Measurements from ENCODE around the gene STXBP5L. TPM values are rescaled to one million over a fixed set of nuclear protein-coding genes. Genes with fewer than 3 reads are reported as not detected.
"Not testable (repeated sequence)": the region's sequence is repeated elsewhere in the genome, so short reads cannot be mapped to it uniquely, and the experiment has no call there.

STXBP5L gene
- total RNA-seq, 2 donors from 2014 or later, result under 0.01 to 0.78 TPM

DNA sequence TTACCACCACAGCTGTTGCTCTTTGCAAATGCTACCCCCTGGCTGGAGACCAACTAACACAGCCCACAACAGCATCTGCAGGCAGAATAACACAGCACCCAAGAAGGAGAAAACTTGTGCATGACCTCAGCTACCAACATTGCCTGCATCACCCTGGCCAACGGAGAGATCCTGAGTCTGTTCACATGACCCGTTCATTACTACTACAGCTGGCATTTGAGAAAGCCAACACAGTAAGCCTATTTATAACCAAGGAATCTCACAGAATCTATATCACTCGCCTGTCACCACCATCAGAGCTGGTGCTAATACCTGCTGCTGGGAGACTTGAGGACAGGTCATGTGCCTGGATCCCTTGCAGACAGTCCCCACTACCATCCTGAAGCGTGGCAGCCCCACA is 422.6 kb downstream of the STXBP5L start:
- Histone ChIP-seq H3K4me1 (no peaks in the 10 kb centered on the region), H3K9me3 (no peaks in the 10 kb centered on the region), H3K36me3 (replicated peaks in 1 of 2; ENCODE audit: insufficient read depth in 1 of 2, low read depth in 2 of 2) (no peaks in the 10 kb centered on the region), H3K27me3 (no peaks in the 10 kb centered on the region), H3K4me3 (no peak overlapping the region), H3K27ac (no peak overlapping the region)
- no peak for ATAC-seq
- intact Hi-C loops (cut with DNase I), result no loop called here
- 68 to 79% methylated on average over 4 of the region's 4 CpGs for WGBS, 2 donors
- no peak for TF ChIP-seq POLR2A (IDR thresholded peaks at IDR 0.05)
- TF ChIP-seq, protein P1, sequence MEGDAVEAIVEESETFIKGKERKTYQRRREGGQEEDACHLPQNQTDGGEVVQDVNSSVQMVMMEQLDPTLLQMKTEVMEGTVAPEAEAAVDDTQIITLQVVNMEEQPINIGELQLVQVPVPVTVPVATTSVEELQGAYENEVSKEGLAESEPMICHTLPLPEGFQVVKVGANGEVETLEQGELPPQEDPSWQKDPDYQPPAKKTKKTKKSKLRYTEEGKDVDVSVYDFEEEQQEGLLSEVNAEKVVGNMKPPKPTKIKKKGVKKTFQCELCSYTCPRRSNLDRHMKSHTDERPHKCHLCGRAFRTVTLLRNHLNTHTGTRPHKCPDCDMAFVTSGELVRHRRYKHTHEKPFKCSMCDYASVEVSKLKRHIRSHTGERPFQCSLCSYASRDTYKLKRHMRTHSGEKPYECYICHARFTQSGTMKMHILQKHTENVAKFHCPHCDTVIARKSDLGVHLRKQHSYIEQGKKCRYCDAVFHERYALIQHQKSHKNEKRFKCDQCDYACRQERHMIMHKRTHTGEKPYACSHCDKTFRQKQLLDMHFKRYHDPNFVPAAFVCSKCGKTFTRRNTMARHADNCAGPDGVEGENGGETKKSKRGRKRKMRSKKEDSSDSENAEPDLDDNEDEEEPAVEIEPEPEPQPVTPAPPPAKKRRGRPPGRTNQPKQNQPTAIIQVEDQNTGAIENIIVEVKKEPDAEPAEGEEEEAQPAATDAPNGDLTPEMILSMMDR (IDR thresholded peaks at IDR 0.05), result no peak
- no peak for DNase-seq

DNA sequence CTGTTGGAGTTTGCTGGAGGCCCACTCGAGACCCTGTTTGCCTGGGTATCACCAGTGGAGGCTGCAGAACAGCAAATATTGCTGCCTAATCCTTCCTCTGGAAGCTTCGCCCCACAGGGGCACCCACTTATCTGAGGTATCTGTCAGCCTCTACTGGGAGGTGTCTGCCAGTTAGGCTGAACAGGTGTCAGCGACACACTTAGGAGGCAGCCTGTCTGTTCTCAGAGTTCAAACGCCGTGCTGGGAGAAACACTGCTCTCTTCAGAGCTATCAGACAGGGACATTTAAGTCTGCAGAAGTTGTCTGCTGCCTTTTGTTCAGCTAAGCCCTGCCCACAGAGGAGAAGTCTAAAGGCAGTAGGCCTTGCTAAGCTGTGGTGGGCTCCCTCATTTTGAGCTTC is 448.0 kb downstream of the STXBP5L start:
- ATAC-seq; H3K27me3 ChIP-seq; H3K27ac ChIP-seq; H3K36me3 ChIP-seq (replicated peaks in 1 of 2; ENCODE audit: insufficient read depth in 1 of 2, low read depth in 2 of 2); intact Hi-C loops (cut with DNase I); H3K4me1 ChIP-seq; DNase-seq; H3K4me3 ChIP-seq: not testable (repeated sequence)
- peaks cover 0 to 11% (median 0%) of the 10 kb centered on the region in 3 donors for H3K9me3 ChIP-seq
- WGBS, 2 donors, result 82 to 83% methylated on average over 2 to 5 of the region's 5 CpGs

DNA sequence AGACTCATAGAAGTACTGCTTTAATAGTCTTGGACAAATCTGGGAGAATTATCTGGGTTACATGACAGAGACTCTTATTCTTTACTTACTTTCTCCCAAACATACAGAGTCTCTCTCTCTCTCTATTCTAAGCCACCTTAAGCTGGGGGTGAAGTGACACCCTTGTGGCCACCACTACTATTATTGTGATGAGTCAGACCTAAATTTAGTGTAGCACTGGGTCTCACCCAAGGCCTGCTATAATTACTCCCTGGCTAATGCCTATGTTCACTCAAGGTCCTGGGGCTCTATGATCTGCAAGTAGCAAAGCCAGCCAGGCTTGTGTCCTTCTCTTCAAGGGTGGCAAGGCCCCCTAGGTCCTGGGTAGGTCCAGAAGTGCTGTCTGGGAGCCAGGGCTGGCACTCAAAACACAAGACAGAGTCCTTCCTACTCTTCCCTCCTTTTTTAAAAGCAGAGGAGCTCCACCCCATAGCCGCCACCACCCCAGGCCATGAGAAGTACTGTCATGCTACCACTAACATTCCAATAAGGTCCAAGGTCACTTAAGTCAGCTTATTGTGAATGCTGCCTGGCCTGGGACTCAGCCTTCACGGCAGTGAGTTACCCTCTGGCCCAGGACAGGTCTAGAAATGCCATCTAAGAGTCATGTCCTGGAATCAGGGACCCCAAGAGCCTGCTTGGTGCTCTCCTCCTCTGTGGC is 454.2 kb downstream of the STXBP5L start:
- 50 to 73% methylated on average over 1 to 2 of the region's 2 CpGs for WGBS, 2 donors
- Histone ChIP-seq H3K27ac (no peak overlapping the region), H3K27me3 (no peaks in the 10 kb centered on the region), H3K4me1 (no peaks in the 10 kb centered on the region), H3K36me3 (replicated peaks in 1 of 2; ENCODE audit: insufficient read depth in 1 of 2, low read depth in 2 of 2) (no peaks in the 10 kb centered on the region), H3K9me3 (no peaks in the 10 kb centered on the region), H3K4me3 (no peak overlapping the region)
- intact Hi-C loops (cut with DNase I), result no loop called here
- no peak for TF ChIP-seq POLR2A (IDR thresholded peaks at IDR 0.05)
- TF ChIP-seq, protein P1 (IDR thresholded peaks at IDR 0.05), result no peak
- DNase-seq (no peak), ATAC-seq (no peak)

DNA sequence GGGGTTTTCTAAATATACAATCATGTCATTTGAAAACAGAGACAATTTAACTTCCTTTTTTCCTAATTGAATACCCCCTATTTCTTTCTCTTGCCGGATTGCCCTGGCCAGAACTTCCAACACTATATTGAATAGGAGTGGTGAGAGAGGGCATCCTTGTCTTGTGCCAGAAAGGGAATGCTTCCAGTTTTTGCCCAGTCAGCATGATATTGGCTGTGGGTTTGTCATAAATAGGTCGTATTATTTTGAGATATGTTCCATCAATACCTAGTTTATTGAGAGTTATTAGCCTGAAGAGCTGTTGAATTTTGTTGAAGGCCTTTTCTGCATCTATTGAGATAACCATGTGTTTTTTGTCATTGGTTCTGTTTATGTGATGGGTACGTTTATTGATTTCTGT is 480.3 kb downstream of the STXBP5L start:
- H3K36me3 ChIP-seq (replicated peaks in 1 of 2; ENCODE audit: insufficient read depth in 1 of 2, low read depth in 2 of 2); ATAC-seq; intact Hi-C loops (cut with DNase I); H3K9me3 ChIP-seq; H3K4me3 ChIP-seq; H3K27ac ChIP-seq; H3K4me1 ChIP-seq; H3K27me3 ChIP-seq; DNase-seq: not testable (repeated sequence)
- WGBS, 2 donors, result 72 to 79% methylated on average over 3 of the region's 3 CpGs

DNA sequence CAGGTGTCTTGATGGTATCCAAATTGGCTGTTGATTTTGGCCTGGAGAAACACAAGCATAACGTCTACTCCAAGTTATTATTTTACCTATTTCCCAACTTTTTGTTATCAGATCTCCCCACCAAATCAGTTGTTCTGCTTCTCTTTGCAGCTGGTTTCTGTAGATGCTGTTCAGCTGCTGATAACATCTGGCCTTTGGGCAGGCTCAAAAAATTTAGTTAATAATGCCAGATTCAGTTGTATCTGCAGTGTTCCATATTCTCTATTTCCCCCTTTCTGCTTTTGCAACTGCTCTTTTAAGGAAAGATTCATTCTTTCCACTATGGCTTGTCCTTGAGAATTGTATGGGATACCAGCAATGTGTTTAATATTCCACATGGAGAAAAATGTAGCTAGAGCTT is 488.0 kb downstream of the STXBP5L start:
- ATAC-seq; intact Hi-C loops (cut with DNase I); H3K9me3 ChIP-seq; H3K27ac ChIP-seq; H3K36me3 ChIP-seq (replicated peaks in 1 of 2; ENCODE audit: insufficient read depth in 1 of 2, low read depth in 2 of 2); DNase-seq; H3K4me3 ChIP-seq; H3K4me1 ChIP-seq; H3K27me3 ChIP-seq: not testable (repeated sequence)
- WGBS, 2 donors, result 0% methylated on average over 1 of the region's 1 CpG; no CpG with 5 or more reads in 1 of the 2 donors

DNA sequence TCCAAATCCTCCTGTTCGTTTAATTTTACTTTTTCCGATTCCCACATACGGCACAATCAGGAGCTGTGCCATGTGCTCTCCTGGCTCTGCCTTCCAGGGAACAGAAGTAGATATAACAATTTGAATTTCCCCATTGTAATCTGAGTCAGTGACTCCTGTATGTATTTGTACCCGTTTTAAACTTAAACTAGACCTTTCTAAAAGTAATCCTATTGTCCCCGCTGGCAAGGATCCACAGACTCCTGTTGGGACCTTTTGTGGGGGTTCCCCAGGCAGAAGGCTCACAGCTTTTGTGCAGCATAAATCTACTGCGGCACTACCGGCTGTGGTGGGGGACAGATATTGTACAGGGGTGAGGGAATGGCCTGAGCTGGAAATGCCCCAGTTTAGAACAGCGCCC is 490.0 kb downstream of the STXBP5L start:
- H3K27me3 ChIP-seq; H3K36me3 ChIP-seq (replicated peaks in 1 of 2; ENCODE audit: insufficient read depth in 1 of 2, low read depth in 2 of 2); H3K27ac ChIP-seq; H3K9me3 ChIP-seq; ATAC-seq; intact Hi-C loops (cut with DNase I); H3K4me1 ChIP-seq; H3K4me3 ChIP-seq; DNase-seq: not testable (repeated sequence)
- 72 to 80% methylated on average over 8 of the region's 8 CpGs for WGBS, 2 donors

DNA sequence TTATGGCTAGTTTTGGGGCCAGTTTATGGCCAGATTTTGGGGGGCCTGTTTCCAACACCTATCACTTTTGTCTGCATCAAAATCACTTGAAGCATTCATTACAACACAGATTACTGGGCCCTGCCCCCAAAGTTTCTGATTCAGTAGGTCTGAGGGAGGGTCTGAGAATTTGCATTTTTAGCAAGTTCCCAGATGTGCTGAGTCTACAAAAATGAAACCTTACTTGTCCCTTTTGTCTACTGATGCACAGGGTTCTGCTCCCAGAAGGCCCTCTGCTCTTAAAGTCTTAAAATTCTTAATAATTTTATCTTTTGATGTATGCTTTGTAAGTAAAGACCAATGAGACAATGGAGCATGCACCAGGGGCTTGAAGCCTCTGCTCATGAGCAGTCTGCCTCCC is 491.8 kb downstream of the STXBP5L start:
- ATAC-seq, result no peak
- no peaks in the 10 kb centered on the region for H3K36me3 ChIP-seq (replicated peaks in 1 of 2; ENCODE audit: insufficient read depth in 1 of 2, low read depth in 2 of 2)
- no peaks in the 10 kb centered on the region for H3K27me3 ChIP-seq
- TF ChIP-seq POLR2A (IDR thresholded peaks at IDR 0.05), result no peak
- TF ChIP-seq, protein P1 (IDR thresholded peaks at IDR 0.05), result no peak
- DNase-seq, result no peak
- no peak overlapping the region for H3K27ac ChIP-seq
- no peaks in the 10 kb centered on the region for H3K4me1 ChIP-seq
- H3K9me3 ChIP-seq, result peaks cover 0 to 5% (median 0%) of the 10 kb centered on the region in 3 donors
- intact Hi-C loops (cut with DNase I), result no loop called here
- H3K4me3 ChIP-seq, result no peak overlapping the region
